PC-9 (cell line): ENCODE results near the gene ADAM19.

ENCODE experiments used
- CTCF ChIP-seq: fragments of 200-600 bp; sonication (generic); conservative IDR thresholded peaks from 2 replicates; pipeline ENCODE4 v1.6.1; 2017; ENCODE audit warnings: mixed run types, antibody characterized with exemption, mild to moderate bottlenecking, moderate library complexity
- EZH2 ChIP-seq: fragments of 200-600 bp; sonication (generic); IDR thresholded peaks from 2 replicates; pipeline ENCODE4 v1.8.0; 2017; ENCODE audit warnings: antibody characterized with exemption, low read depth

- no peak for TF ChIP-seq CTCF
- no peak for TF ChIP-seq EZH2
Measured at GRCh38 chr5:157529002-157529401, 46.6 kb downstream of the ADAM19 start.
